NOMO-1 (cell line): ENCODE measurements around the gene OR4D5.

Experiments used
- DNase-seq, 2 experiments: peaks; one replicate each; lab custom pipeline; 2025; ENCODE audit not compliant: unreplicated experiment in 2 of 2; lab: John Stamatoyannopoulos, UW

Gene OR4D5

DNA sequence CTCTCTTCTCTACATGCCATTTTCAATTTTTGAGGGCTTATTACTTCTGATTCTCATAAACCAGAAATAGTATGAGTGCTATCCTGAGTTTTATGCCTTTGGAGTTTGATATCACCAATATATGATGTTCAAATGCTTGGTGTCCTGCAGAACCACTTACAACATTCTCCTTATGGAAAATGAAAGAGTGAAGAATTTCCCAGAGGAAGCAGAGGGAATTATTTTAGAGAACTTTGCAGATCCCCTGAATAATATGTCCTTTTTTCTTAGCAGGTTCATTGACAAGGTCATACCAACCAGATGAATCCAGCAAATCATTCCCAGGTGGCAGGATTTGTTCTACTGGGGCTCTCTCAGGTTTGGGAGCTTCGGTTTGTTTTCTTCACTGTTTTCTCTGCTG, at the start of gene OR4D5:
TSS of gene OR4D5 (plus strand) at position 301 of the 400 bp plus-strand sequence. CDS start at position 301, 0 bp downstream.
- no peak for DNase-seq

DNA sequence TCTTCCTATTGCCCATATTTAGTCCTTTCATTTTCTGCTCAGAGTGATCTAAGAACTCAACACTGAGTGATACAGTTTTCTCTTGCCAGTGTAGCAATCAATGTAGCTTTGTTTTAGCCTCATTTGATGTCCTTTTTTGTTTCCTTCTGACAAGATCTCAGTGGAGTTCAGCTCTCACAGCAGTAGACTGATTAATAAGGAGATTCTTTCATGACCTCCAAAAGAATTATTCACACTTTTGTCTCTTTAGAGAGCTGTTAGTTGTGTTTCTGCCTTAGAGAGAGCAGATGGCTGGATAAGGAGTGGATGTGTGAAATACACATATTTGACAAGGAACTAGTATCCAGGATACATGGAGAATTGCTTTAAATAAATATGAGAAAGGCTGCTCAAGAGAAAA, 47.4 kb upstream of the OR4D5 start:
- no peak for DNase-seq

DNA sequence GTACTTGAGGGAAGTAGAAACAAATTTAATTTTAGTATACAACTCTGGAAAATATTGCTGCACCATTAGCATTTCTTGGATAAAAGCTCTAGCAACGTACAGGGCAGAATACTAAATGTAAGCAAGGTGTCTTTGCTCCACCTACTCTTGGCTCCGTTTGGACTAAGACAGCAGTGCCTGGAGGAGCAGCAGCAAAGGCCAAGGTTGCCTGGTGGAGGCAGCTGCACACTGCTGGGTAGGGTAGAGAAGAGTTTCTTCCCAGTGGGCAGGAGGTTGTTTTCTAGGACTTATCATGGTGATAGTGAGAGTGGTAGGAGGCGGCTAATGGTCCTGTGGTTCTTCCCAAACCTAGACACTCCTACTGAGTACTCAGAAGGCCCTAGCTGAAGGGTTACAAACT, 39.6 kb upstream of the OR4D5 start:
- DNase-seq, result no peak

DNA sequence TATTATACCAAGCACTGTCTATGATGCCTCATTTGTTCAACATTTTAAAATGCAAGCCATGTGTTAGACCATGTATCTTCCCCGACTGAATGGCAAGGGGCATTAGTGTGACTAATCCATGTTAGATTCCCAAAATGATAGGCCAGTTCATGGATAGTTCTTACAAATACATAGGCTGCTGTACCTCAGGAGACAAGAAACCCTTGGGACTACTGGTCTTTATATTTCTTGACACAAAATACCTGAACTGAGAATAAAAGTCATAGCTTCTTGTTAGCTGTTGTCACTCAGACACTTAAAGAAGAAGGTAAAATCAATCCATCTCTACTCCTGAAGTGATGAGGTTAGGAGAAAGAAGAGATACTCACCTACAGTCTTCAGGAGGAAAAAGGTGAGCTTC, 37.5 kb upstream of the OR4D5 start, which contains the start of gene OR8D4:
TSS of gene OR8D4 (plus strand) at position 301 of the 400 bp plus-strand sequence. CDS start 4,265 bp downstream, outside the sequence.
- no peak for DNase-seq

DNA sequence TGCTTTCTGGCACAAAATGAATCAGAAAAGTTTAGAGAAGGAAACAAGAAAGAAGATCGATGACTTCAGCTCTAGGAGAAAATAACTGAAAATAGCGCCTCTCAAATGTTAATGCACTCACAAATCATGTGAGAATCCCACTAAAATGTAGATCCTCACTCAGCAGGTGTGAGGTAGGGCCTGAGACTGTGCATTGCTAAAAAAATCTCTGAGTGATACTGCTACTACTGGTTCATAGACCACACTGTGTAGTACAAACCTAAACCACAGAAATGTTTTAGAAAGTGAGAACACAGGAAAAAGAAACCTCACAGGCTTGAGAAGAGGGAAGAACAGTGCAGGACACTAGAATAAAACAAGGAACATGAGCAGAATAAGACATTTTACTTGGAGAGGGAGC, 35.5 kb upstream of the OR4D5 start:
- no peak for DNase-seq

DNA sequence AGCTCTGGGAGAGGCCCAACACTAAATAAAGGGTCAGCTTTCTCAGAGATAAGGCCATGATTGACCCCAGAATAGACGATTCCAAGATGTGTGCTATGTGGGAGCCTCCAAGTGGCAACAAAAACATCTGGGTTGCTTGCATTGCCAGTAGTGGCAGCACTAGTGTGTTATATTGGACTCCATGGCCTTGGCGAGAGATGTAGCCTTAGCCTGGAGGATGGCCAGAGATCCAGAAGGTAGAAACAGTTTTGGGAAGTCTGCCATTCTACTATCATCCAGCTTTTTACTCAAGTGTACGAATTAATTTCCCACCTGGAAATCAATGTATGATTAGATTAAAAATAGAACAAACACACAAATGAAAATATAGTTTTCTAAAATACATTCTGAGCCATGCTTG, 34.5 kb upstream of the OR4D5 start:
- DNase-seq, result no peak

DNA sequence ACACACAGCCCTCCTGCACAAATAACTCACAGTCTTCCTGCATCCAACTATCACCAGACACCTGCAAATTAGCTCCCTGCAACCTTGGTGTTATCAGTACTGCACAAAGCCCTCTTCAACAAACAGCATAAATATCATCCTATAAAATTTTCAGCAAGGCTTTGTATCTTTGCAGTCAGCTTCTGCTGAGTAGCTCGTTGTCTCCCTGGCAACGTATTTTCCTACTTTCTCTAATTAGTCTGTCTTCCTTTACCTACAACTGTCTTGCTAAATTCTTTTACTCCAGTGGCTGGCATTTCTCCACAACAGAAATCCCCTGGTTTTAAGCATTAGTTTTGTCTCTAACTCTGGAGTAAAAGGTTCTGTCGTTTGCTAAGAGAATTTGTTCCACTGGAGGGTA, 33.6 kb upstream of the OR4D5 start:
- no peak for DNase-seq

DNA sequence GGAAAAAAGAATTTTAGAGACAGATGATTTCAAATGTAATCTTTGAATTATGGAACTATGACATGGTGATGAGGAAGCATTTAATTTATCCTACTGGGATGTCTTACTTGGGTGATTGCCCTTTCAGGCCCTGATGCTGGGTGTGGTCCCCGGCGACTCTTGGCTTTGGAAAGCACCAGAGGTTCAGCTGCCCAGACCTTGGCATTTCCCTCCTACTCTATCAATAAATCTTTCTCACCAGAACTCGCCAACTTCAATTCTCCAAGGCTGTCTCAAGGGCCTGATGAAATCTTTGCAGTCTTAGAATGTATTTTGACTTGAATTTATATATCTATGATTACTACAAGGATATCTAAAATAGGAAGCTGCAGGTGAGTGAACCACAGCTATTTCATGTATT, 18.5 kb upstream of the OR4D5 start:
- no peak for DNase-seq

DNA sequence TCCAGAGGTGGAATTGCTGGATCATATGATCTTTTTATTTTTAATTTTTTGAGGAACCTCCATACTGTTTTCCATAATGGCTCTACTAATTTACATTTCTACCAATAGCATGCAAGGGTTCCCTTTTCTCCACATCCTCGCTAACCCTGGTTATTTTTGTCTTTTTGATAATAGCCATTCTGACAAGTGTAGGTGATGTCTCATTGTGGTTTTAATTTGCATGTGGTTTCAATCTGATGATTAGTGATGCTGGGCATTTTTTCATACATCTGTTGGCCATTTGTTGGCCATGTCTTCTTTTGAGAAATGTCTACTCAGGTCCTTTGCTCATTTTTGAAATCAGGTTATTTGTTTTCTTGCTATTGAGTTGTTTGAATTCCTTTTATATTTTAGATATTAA, 15.4 kb upstream of the OR4D5 start:
- DNase-seq, result no peak

DNA sequence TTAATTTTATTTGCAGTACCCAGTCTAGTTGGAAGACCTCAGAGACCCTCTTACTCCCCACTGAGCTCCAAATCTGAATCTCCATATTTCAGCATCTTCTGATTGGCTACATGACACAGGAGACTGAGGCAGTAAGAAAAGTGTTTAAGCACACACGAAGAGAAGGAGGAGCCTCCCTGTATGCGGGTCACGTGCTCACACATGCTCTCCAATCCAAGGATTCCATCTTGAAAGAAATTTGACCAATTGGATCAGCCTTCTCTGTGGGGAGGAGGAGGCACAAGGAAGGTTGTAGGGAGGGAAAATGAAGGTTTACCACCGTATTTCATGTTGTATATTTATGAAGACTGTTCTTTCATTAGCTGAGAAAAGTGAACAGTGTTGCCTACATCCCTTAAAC, 3.0 kb downstream of the OR4D5 start:
- no peak for DNase-seq

DNA sequence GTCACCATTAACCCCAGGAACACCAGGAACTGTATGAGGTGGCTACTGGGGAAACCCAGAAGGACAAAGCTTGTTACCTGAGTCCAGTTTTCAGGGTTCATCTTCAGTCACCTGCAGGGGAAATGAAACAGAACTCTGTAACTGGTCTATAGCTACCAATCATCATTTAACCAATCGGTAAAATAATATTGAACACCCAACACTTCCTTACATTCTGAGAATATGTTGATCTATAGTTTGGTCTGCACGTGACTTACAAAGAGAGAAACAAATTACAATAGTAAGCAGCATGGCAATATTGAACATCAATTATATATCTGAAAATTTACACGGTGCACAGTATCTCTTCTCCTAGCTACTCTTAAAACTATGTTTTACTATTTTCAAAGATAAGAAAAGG, 4.3 kb downstream of the OR4D5 start, which contains the start of gene OR6T1:
TSS of gene OR6T1 (minus strand) at position 101 of the 400 bp plus-strand sequence. CDS start at position 101, 0 bp downstream.
- no peak for DNase-seq

DNA sequence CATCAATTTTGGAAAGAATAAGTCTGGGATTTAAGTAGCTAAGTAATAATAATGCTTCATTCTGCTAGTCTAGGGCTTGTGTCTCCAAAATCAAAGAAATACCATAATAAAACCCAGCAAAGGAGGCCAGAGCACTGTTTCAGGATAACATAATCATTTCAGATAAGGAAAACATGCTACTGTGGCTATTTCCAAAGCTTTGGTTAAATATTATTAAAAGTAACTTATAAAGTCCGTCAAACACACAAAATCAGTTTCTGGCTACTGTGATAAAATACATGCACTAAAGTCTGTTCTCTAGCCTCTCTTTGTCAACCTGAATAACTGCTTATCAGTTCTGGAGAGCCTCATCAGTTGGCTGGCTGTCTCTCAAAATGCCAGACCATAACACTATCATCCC, 5.7 kb downstream of the OR4D5 start:
- DNase-seq, result no peak

DNA sequence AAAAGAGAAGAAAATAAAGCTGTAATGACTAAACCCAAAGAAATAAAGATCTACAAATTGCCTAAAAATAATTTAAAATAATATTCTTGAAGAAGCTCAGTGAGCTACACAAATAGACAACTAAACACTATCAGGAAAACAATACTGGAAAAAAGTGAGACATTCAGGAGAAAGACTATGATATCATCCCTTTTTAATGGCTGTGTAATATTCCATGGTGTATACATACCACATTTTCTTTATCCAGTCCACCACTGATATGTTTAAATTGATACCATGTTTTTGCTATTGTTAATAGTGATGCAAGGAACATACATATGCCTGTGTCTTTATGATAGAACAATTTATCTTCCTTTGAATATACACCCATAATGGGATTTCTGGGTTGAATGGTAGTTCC, 17.3 kb downstream of the OR4D5 start:
- DNase-seq, result no peak

DNA sequence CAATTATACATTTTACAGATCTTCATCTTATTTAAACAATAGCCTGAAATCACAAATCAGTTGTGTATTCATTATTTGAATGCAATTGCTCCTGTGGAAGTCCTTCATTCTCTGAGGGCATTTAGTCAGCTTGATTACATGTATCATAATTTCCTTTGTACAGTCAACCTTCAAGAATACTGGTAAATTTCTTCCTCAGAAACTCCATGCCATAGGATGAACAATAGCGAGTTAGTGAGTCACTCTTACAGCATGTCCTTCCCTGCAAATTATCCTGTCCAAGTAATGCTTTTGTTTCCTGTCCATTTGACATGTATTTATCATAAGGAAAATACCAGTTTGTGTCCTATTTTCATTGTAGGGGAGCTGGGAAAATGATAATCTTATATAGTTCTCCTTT, 34.4 kb downstream of the OR4D5 start:
- no peak for DNase-seq

DNA sequence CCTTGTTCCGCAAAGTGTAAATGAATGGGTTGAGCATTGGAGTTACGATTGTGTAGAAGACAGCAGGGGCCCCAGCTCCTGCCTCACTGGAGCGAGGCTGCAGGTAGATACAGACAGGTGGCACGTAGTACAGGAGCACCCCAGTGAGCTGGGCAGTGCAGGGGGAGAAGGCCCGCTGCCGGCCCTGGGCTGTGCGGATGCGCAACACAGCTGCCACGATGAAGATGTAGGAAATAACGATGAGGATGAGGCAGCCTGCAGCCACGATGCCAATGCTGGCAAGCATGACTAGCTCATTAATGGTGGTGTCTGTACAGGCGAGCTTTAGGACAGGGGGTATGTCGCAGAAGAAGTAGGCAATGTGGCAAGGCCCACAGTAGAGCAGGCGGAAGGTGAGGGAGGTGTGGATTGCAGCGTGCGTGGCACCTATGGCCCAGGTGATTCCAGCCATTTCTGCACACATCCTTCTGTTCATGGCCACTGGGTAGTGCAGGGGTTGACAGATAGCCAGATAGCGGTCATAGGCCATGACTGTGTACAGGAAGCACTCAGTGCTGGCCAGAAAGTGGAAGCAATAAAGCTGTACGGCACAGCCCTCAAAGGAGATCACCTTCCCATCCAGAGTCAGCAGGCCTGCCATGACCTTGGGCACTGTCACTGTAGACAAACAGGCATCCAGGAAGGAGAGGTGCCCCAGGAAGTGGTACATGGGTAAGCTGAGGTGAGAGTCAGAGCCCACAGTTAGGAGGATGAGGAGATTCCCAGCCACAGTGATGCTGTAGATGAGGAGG, 37.5 kb downstream of the OR4D5 start:
- DNase-seq, result no peak

DNA sequence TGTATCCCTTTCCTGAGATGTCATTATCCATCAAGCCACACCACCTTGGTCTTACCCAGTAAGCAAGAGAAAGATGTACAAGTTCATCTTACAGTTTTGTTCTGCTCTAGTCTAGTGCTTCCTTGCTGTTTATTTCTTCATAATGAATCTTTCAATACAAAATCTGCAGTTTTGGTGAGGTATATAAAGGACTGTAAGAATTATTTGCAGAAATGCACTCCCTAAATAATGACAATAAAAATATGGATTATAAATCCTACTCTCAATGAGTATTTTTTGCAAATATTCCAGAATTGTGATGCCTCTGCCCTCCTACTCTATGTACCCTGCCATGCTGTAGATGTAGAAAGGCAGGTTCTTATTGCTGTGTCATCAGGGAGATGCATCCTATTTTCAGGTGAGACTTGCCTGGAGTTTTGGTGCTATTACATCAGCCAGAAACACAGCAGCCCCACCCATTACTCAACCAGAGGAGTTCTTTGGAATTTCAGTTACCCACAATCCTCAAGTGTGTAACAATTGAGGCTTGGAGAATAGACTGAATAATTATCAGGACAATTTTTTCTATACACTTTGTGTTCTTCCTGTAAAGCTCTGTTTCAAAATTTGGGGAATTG, 38.4 kb downstream of the OR4D5 start, which contains the start of gene OR10S1:
TSS of gene OR10S1 (minus strand) at position 51 of the 617 bp plus-strand sequence. CDS start 117 bp downstream, outside the sequence.
- no peak for DNase-seq

DNA sequence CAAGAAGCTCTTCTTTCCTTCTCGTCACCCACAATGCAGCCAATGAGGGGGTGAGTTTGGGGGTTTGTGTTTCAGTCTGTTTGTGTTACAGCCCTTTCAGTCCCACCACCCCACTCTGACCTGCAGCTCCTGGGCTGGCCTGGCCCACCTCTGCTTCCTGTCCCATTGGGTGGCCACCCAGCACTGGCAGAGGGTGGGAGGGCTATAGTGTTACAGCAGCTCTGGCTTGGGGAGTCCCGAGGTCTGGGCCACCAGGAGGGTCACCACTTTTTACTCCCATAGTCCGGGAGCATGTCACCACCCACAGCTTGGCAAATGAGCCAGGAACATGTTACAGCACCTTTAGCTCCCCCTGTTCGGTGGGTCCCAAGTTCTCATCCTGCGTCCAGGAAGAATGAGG, 39.9 kb downstream of the OR4D5 start:
- DNase-seq, result no peak
